NCI-H2107 (cell line): ENCODE measurements around the gene TVP23C.

Experiments
- DNase-seq: peaks from one replicate; lab custom pipeline; 2025; lab: John Stamatoyannopoulos, UW

TVP23C gene

DNA sequence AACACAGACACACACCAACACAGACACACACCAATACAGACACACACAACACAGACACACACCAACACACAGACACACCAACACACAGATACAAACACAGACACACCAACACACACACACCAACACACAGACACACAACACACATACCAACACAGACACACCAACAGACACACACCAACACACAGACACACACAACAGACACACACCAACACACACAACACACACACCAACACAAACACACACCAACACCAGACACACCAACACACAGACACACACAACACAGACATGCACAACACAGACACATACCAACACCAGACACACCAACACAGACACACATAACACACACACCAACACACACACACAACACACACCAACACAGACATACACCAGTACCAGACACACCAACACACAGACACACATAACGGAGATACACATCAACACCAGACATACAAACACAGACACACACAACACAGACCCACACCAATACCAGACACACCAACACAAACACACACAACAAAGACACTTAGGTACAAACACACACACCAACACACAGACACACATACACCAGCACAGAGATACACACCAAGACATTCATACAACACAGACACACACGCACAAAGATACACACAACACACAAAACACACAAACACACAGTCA, 98.1 kb downstream of the TVP23C start:
- no peak for DNase-seq

DNA sequence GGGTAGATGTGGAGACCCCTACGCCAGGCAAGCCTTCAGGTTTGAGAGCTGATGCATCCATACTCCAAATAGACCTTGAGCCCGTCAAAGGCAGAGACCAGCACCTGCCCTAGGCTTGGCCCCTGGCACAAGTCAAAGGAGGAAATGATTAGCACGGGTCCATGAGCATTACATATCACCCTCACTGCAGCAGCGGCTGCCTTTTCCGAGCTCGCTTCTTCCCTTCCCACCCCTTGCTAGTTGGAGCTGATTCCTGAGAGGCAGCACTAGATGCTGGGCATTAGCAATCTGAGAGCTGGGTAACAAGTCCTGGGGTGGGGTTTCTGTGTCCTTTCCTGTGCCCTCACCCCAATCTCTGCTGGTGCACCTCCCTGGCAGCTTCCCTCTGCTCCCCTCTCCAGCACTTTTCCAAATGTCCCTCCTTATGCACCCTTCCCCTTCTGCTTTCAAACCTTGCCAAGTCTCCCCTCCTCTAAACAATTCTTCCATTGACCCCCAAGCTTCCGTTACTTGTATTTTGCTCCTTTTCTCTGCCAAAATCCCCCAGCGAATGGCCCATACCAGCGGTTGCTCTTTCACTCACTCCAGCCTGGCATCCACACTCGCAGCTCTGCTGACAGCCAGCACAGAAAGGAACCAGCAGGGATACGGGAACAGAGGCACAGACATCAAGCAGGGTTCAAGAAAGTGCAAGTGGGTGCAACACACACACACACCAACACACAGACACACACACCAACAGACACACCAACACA, 98.9 kb downstream of the TVP23C start:
- DNase-seq = no peak

DNA sequence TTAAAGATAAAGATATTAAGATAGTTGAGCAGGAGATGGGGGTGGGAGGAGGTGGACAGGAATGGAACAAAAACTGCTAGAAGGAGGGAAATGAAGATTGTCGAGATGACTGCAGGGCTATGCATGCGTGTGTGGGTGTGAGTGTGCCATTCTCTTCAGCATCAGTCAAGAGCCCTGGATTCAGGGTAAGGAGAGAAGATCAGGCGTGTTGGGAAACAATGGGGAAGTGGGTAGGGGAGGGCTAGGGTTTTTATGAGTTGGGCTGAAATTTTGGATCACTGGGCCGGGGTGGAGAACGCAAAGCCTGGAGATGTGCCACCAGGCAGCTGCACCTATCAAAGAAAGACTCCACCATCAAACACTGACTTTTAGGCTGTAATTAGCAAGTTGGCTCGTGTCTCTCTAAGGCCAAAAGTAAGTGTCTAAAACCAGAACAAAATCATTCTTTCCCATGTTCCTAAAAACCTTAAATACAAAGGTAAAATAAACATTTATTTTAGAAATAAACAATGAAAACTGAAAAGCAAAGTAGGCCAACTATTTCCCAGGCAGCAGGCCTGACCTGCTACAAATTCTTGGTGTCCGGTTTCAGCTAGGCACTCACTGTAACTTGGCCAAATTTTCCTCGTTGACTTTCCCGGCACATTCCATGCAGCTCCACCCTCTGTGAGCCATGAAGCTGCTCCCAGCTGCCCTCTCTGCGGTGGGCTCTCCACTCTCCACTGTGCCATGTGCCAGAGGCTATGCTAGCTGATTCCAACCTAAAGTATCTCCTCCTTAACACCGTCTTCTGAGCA, 100.1 kb downstream of the TVP23C start:
- no peak for DNase-seq

- no peak for DNase-seq
Observed at GRCh38 chr17:15457723-15458094, 105.6 kb downstream of the TVP23C start.

GRCh38 chr17:15456972-15457722, 106.1 kb downstream of the TVP23C start:
- peak; percentile 80 for DNase-seq

DNA sequence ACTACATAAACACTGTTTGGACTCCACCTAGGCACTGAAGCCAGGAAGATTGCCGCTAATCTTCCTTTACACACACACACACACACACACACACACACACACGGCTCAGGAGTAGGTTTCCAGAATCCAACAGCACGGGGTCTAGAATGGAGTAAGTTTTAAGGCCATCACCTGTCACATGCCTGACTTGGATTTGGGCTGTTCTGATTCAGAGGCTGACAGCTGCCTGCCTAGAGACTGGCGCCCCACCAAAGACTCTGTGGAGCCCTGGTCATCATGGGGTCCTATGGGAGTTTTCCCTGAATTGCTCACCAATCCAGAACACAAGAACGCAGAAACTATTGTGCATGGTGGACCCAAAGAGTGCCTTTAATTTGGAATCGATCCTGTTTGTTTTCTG, 106.8 kb downstream of the TVP23C start:
- DNase-seq = no peak

DNA sequence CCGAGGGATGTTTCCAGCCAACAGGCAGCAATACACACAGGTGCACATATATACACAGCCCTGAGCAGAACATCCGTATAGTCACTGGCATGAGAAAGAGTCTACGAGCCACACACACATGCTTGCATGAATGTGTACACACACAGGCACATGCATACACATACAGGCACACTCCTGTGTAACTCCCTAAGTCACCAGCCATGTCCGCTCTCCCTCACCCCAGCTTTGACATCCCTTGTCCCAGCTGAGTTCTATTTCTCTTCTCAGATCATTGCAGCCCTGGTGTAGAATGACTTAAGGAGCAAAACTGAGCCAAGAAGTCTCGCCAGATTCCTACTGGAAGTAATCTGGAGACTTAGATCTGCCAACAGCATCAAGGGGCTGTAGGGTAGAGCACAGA, 108.9 kb downstream of the TVP23C start:
- no peak for DNase-seq

DNA sequence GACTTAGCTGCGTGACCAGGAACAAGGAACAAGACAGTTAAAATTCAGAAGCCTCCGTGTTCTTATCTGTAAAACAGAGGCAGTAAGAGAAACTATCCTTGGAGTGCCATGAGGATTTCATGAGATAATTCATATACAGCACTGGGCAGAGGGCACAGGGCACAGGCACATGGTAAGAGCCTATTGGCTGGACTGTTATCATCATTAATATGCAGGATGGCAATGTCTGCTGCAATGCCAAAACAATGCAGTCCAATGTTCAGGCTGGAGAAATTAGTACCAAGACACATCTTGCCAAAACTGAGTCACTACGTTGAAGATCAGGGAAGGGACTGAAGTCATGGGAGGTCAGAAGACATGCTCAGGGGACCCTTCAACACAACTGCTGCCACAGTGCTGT, 109.5 kb downstream of the TVP23C start:
- no peak for DNase-seq

- DNase-seq = no peak
Observed at GRCh38 chr17:15453246-15453645, 110.0 kb downstream of the TVP23C start.

DNA sequence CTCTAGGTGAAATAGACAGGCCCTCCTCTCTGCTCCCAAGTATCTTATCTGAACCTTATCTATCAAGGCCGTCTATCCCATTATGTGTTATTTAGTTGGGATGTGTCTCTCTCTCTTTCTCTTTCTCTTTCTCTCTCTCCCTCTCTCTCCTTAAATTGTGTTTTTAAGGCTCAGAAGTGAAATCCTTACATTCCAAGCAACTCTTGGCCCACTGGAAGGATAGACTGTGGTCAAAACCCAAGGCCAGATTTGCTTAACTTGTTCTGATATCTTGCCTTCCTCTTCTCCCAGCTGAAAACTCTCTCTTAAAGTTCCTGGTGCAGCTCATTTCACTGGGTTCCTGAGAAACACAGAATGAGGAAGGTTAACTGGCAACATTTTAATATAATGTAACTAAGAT, 110.5 kb downstream of the TVP23C start:
- no peak for DNase-seq
